Endodermal cell (in vitro differentiated cells): Measurements from ENCODE around the gene DHRS1. TPM values are rescaled to one million over a fixed set of nuclear protein-coding genes. Genes with fewer than 3 reads are reported as not detected.

Experiments used
- DNase-seq: peaks from one replicate; pipeline ENCODE4 v3.0.0-alpha.2; 2017
- H3K27ac ChIP-seq: 2 replicates; pipeline ENCODE4 v1.5.1; 2013; ENCODE audit warnings: mild to moderate bottlenecking, low read depth, low read length, moderate library complexity
- H3K27me3 ChIP-seq: 2 replicates; pipeline ENCODE4 v1.6.1; 2013; ENCODE audit warnings: mild to moderate bottlenecking, low read length, moderate library complexity; ENCODE audit not compliant: insufficient read depth, control insufficient read depth, poor library complexity, severe bottlenecking
- H3K36me3 ChIP-seq: 2 replicates; pipeline ENCODE4 v1.7.0; 2013; ENCODE audit warnings: mild to moderate bottlenecking, low read length, moderate library complexity; ENCODE audit not compliant: control insufficient read depth, insufficient read depth
- H3K4me1 ChIP-seq: one replicate; pipeline ENCODE4 v1.7.0; 2013; ENCODE audit warnings: low read length; ENCODE audit not compliant: control insufficient read depth, insufficient read depth
- H3K4me3 ChIP-seq: 2 replicates; pipeline ENCODE4 v1.5.1; 2013; ENCODE audit warnings: mild to moderate bottlenecking, low read length, moderate library complexity
- H3K9ac ChIP-seq: 2 replicates; pipeline ENCODE4 v1.6.1; 2013; ENCODE audit warnings: mild to moderate bottlenecking, low read length, moderate library complexity; ENCODE audit not compliant: poor library complexity, severe bottlenecking; ENCODE audit errors: extremely low read depth
- H3K9me3 ChIP-seq: 2 replicates; pipeline ENCODE4 v1.6.1; 2013; ENCODE audit warnings: mild to moderate bottlenecking, low read length, moderate library complexity; ENCODE audit not compliant: control insufficient read depth
- H3K27ac Mint-ChIP-seq: 2 replicates; pipeline ENCODE4 v1.8.0; 2020; ENCODE audit warnings: mixed read lengths
- H3K27me3 Mint-ChIP-seq: 2 replicates; pipeline ENCODE4 v1.8.0; 2021; ENCODE audit warnings: mild to moderate bottlenecking, mixed read lengths; ENCODE audit not compliant: insufficient read depth
- H3K36me3 Mint-ChIP-seq: 2 replicates; pipeline ENCODE4 v1.8.0; 2020; ENCODE audit warnings: low read depth, mixed read lengths
- H3K4me1 Mint-ChIP-seq: 2 replicates; pipeline ENCODE4 v1.8.0; 2020; ENCODE audit warnings: mixed read lengths
- H3K4me3 Mint-ChIP-seq: 2 replicates; pipeline ENCODE4 v1.8.0; 2020; ENCODE audit warnings: mild to moderate bottlenecking, moderate library complexity, mixed read lengths
- H3K9me3 Mint-ChIP-seq: 2 replicates; pipeline ENCODE4 v1.8.0; 2020; ENCODE audit warnings: mild to moderate bottlenecking, mixed read lengths
- CTCF ChIP-seq: fragments of 200-600 bp; sonication (generic); conservative IDR thresholded peaks from 2 replicates; pipeline ENCODE4 v1.5.0; 2021; ENCODE audit warnings: antibody characterized with exemption, mild to moderate bottlenecking
- WGBS, 2 experiments: methylation state at CpG; one replicate each; pipeline versions ENCODE4 v1.1.5 to v1.1.7; 2013; ENCODE audit warnings: missing lambda C conversion rate in 2 of 2, mixed read lengths in 1 of 2; ENCODE audit not compliant: insufficient coverage in 1 of 2, insufficient read length in 1 of 2; 5-methylcytosine and 5-hydroxymethylcytosine counted together
- total RNA-seq, 2 donors: library from RNA; stranded (reverse); fragmentation: NEBNext Ultra II Directional in 1 of 2; extraction: Animal tissue kit (Norgen Biotek cat#: 25700) in 1 of 2; gene quantifications; 2 replicates in 1 of 2; 3 replicates in 1 of 2; pipeline ENCODE4 v1.2.1, GENCODE V29; 2021

Gene DHRS1
- total RNA-seq, 2 donors from 2014 or later = 21.2 to 22.5 TPM

GRCh38 chr14:24339284-24340151 is 39.9 kb upstream of the DHRS1 start, which contains the start of gene RIPK3:
TSS of gene RIPK3 (minus strand) at chr14:24339991. CDS start at chr14:24339826, 165 bp downstream.
- no peaks in the 10 kb centered on the region for H3K9me3 Mint-ChIP-seq
- H3K4me1 Mint-ChIP-seq = peaks cover 15% of the 10 kb centered on the region
- H3K27me3 ChIP-seq = peaks cover 94% of the 10 kb centered on the region
- peaks cover 94% of the 10 kb centered on the region for H3K27me3 Mint-ChIP-seq
- no peak within 1 kb of the TSS for H3K27ac ChIP-seq
- H3K36me3 ChIP-seq = no peaks in the 10 kb centered on the region
- H3K4me1 ChIP-seq = no peaks in the 10 kb centered on the region
- H3K9ac ChIP-seq = no peak within 1 kb of the TSS
- no peaks in the 10 kb centered on the region for H3K9me3 ChIP-seq
- TF ChIP-seq CTCF = no peak
- H3K36me3 Mint-ChIP-seq = no peaks in the 10 kb centered on the region
- peak within 1 kb of the TSS; percentile 77 for H3K4me3 ChIP-seq
- peak; percentile 77 for DNase-seq
- H3K4me3 Mint-ChIP-seq = peak within 1 kb of the TSS; percentile 58
- H3K27ac Mint-ChIP-seq = no peak within 1 kb of the TSS
- 16 to 35% methylated on average over 19 to 50 of the region's 51 CpGs for WGBS, 2 experiments

DNA sequence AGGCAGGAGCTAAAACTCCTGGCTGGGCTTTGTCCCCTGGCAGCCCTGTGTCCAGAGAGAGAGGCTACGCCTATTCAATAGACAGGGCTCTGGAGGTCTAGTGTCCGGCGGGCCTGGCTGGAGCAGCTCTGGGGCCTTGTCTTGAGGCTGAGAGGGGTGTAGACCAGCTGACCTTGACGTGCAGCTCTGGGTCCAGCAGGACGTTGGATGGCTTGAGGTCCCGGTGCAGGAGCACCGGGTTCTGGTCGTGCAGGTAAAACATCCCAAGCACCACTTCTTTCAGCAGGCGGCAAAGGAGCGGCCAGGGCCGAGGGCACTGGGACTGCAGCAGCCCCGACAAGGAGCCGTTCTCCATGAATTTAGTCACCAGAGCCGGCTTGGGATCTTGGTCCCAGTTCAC is 39.3 kb upstream of the DHRS1 start:
- peaks cover 95% of the 10 kb centered on the region for H3K27me3 Mint-ChIP-seq
- H3K4me1 ChIP-seq = peaks cover 4% of the 10 kb centered on the region
- no peak overlapping the region for H3K27ac ChIP-seq
- peaks cover 15% of the 10 kb centered on the region for H3K4me1 Mint-ChIP-seq
- no peaks in the 10 kb centered on the region for H3K9me3 Mint-ChIP-seq
- H3K9ac ChIP-seq = no peak overlapping the region
- no peak for DNase-seq
- H3K27ac Mint-ChIP-seq = no peak overlapping the region
- no peak for TF ChIP-seq CTCF
- peak overlapping the region; percentile 58 for H3K4me3 Mint-ChIP-seq
- no peaks in the 10 kb centered on the region for H3K36me3 Mint-ChIP-seq
- WGBS, 2 experiments = 75 to 82% methylated on average over 10 to 14 of the region's 14 CpGs
- H3K4me3 ChIP-seq = no peak overlapping the region
- no peaks in the 10 kb centered on the region for H3K36me3 ChIP-seq
- H3K9me3 ChIP-seq = no peaks in the 10 kb centered on the region
- peaks cover 97% of the 10 kb centered on the region for H3K27me3 ChIP-seq

DNA sequence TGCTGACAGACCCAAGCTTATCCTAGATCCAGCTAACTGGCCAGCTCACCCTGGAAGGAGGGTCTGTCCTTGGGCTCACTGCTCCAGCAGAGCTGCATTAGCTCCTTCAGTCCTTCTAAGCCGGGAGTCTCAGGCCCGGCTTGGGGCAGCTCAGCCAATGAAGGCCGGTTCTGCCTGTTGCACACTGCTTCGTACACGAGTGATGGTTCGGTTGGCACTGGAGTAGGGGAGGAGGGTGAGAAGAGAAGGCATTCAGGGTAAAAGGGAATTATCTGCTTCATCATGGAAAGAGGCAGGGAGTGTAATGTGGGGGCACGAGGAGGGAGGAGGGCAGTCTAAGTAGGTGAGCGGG is 38.2 kb upstream of the DHRS1 start:
- H3K9me3 ChIP-seq = no peaks in the 10 kb centered on the region
- H3K4me3 ChIP-seq = no peak overlapping the region
- TF ChIP-seq CTCF = no peak
- no peaks in the 10 kb centered on the region for H3K9me3 Mint-ChIP-seq
- H3K27me3 ChIP-seq = peaks cover 98% of the 10 kb centered on the region
- H3K27ac Mint-ChIP-seq = no peak overlapping the region
- 87 to 96% methylated on average over 5 to 8 of the region's 8 CpGs for WGBS, 2 experiments
- H3K4me1 Mint-ChIP-seq = peaks cover 16% of the 10 kb centered on the region
- H3K36me3 ChIP-seq = no peaks in the 10 kb centered on the region
- no peak overlapping the region for H3K4me3 Mint-ChIP-seq
- no peak for DNase-seq
- H3K27me3 Mint-ChIP-seq = peaks cover 99% of the 10 kb centered on the region
- H3K27ac ChIP-seq = no peak overlapping the region
- peaks cover 4% of the 10 kb centered on the region for H3K4me1 ChIP-seq
- H3K9ac ChIP-seq = no peak overlapping the region
- H3K36me3 Mint-ChIP-seq = no peaks in the 10 kb centered on the region
